NCI-H2107 (cell line): Measurements from ENCODE around the gene PITPNB.
A peak's percentile ranks its signal among the peaks of the same experiment; 100 is the strongest.

Experiments
- DNase-seq: peaks from one replicate; lab custom pipeline; 2025; lab: John Stamatoyannopoulos, UW

Gene PITPNB

DNA sequence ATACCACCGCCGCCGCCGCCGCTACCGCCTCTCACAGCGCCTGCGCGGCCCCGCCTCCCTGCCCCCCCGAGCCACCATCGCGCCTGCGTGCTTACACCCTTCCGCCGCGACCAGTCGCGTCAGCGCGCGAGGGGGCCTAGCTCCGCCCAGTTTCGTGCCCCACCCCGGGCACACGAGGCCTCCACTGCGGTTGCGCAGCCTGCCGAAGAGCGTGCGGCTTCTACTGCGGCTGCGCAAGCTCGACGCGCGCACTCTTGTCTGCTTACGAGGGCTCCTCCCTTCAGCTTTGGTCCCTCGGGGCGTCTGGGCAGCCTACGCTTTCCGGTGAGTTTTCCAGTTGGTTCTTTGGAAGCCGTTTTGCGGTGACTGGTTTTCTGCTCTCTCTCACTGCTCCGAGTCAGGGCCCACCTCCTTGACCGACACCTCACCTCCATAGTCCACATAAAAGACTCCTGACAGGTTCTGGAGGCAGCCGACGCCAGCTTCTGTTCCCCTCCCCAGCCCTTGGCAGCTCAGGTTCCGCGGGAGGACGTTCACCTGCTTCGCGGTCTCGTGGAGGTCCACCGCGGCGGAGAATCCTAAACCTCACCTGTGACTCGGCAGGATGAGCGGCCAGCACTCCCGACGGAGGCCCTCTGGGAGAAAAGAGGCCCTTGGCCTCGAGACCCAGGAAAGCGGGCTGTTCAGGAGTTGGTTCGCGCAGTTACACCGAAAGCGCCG, at the start of gene PITPNB:
TSS of gene PITPNB (minus strand) at position 35 of the 720 bp plus-strand sequence. CDS start 65 bp downstream, outside the sequence.
- peak; percentile 91 for DNase-seq

DNA sequence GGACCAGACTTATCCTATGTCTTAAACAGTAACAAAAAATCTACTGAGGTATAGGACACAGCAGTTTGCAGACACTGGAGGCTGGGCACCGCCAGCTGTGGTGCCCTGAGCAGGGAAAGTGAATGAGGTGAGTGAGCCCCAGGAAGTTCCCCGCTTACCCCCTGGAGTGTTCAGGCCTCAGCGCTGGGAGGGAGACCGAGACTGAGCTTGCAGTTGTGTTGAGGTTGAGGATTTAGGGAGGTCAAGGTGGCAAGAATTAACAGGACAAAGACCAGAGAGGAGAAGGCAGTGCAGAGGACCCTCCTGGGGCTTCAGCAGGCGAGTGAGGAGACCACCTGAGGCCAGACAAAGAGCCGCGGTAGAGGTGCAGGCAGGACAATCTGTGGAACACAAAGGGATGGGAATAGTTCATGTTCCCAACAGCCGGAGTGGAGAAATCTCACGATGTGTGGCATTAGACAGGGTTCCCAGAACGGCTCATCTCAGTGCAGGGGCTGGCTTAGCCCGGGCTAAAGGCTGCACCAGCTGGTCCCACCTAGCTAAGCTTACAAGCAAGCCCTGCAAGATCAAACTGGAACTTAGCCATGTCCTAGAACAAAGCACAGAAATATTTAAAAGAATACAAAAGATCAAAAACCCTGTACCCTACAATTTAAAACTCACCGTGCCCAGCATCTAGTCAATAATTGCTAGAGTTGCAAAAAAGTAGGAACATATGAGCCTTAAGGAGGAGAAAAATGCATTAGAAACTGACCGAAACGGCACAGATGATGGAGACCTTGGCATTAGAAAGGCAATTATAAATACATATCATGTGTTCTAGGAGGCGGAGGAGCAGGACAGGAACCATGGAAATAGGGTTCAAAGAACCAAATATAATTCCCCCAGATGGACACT, 47.4 kb upstream of the PITPNB start:
- DNase-seq = no peak

DNA sequence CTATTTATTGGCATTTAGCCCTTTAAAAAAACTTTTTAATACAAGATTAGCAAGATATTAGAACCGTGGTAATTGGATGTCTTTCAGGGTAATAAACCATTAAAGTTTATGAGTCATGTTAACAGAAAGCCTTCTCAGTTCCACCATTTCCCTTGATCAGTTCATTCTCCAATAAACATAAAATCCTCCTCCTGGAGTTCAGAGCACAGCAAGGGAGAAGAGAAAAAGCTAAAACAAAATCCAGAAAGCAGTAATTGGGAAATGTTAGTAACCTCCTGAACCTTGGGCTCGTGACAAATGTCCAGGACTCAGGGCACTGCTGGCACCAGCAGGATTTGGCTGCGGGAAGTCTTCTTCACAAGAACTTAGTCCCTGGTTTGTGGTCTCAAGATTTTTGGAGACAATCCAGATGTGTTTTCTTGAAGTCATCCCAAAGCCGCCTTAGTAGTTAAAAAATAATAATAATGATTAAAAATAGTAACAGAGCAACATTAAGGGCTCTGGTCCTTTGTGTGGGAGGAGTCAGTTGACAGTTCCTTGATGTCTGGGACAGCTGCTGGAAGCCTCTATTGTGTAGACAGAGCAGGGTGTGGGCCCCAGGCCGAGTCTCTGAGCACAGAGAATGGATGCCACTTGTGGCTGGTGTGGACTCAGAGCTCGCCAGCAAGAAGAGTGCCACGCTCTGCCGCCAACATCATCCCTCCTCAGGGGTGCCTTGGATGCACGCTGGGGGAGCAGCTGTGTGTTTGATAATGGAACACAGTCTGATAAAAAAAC, 43.4 kb upstream of the PITPNB start:
- no peak for DNase-seq

DNA sequence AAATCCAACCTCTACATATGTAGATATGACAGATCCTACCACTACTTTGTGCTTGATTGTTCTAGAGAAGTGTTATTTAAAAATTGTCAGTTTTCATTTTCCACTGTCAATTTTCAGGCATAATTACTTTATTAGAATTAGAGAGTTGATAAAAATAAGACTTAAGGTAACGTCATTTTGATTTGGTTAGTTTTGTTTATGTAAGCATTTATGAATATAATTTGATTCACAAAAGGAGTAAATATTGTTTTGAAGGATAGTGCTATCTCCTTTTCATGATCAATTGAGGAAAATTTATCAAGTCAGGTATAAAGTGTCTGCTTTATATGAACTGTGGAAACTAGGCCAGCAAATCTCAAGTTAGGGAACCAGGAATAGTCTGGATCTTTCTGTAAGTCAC, 42.6 kb upstream of the PITPNB start:
- DNase-seq = no peak

DNA sequence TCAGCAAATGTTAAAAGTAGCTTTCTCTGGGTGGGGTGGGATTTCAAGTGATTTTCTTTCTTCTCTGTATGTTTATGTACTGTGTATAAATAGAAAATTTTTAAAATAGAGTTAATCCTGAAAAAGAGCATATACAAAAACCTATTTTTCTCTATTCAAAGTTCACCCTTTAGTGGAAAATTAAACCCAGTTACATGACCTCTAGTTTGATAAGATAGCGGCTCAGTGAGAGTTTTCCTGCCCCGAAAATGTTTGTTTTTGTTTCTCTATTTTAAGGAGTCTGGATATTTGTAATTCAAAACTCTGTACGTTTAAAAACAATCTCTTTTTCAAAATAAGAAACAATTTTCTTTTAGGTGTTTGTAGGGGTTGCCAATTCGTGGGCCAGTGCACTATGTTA, 42.1 kb upstream of the PITPNB start:
- DNase-seq = no peak

DNA sequence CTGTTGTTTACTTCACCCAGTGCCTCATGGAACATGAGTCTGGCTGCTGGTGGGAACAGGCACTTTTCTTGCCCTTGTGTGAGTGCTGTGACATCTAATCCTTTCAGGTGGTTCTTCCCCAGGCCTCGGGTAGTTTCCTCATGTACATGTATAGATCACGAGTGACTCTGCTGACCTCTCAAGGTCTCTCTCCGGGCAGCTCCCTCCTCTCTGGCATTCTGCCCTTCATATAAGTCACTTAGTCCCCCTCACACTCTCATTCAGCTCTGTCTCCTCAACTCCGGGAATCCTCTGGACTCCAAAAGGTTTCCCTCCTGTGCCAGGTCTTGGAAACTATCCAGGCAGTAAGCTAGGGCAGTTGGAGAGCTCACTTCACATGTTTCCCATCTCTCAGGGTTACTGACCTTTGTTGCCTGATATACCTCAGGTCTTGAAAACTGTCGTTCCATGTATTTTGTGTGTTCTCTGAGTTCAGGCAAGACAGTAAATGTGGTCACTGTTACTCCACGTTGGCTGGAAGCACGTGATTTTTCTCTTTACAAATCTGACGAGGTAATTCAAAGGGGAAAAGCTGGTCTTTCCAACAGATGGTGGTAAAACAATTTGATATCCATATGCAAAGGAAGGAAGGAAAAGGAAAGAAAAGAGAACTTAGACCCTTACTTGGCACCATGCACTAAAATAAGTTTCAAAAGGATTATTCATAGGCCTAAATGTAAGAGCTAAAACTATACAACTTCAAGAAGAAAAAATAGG, 40.5 kb upstream of the PITPNB start:
- DNase-seq = no peak

DNA sequence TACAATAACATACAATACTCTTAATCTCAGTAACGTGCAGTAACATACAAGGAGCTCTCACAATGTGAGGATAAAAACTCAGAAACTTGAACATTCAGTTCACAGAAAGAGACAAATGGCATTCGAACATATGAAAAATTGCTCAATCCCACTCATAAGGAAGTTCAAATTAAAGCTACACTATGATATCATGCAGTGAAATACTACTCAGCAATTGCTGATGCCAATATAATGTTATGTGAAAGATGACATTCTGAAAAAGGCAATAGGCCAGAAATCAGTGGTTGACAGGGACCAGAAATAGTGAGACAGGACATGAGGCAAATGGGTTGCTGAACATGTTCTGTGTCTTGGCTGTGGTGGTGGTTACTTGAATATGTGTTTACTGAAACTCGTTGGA, 33.7 kb upstream of the PITPNB start:
- DNase-seq = no peak

DNA sequence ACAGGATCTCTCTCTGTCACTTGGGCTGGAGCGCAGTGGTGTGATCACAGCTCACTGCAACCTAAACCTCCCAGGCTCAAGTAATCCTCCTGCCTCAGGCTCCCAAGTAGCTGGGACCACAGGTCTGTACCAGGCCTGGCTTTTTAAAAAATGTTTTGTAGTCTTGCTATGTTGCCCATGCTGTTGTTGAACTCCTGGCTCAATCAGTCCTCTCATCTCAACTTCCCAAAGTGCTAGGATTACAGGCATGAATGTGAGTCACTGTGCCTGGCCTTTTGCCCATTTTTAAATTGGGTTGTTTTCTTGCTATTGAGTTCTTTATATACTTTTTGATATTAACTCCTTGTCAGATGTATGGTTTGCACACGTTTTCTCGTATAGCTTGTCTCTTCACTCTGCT, 33.0 kb upstream of the PITPNB start:
- no peak for DNase-seq

DNA sequence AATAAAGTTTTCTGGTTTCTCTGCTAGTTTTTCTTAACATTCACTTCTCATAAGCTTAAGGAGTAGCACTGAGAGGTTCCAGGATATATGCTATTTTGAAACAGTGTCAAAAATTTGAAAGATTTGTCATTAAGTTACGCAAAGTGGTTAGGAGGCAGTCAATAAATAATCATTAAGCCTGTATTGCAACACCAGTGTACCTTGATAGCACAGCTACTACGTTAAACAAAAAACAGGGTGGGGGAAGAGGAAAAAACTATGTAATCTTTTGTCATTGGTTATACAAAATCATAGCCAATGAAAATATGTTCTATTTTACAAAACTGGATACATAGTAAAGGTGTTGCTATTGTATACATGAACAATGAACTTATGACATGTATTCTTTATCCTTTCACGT, 30.4 kb upstream of the PITPNB start:
- DNase-seq = no peak

DNA sequence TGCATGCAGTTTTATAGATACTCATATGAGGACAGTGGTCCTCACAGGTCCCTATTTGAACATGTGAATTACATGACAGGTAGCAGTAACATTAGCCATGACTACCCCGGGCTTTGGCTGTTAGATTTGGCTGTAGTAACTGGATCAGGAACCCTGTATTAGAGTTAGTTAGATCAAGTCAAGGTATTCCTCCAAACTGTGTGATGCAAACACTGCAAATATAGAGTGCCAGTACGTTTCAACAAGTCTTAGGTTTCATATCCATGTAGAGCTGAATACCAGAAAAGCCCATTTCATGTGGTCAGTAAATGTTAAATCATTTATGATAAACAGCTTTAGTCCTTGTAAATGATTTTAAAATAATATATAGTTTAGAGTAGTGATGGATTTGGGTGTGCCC, 29.5 kb upstream of the PITPNB start:
- no peak for DNase-seq

DNA sequence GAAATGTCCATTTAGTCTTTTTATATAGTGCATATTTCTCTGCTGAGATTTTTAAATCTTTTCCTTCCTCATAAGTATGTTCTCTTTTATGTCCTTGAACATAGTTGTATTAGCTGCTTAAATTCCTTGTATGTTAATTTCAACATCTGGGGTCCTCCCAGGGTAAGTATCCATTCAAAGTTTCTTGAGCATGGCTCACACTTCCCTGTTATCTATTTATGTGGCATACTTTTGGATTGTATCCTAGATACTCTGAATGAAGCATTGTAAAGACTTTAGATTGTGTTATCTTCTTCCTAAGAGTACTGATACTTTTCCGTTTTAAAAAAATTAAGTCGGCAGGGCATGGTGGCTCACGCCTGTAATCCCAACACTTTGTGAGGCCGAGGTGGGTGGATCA, 28.4 kb upstream of the PITPNB start:
- DNase-seq = no peak

DNA sequence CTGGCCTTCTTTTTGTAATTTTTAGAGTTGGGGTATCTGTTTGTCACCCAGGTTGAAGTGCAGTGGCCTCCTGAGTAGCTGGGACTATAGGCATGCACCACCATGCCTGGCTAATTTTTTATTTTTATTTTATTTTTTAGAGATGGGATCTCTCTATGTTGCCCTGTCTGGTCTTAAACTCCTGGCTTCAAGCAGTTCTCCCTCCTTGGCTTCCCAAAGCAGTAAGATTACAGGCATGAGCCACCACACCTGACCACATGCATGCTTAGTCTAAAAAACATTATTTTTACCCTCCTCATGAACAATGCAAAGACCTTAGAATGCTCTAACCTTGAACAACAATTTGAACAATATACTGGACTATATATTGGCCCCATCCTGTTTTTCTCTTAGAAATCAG, 22.1 kb upstream of the PITPNB start:
- DNase-seq = no peak

DNA sequence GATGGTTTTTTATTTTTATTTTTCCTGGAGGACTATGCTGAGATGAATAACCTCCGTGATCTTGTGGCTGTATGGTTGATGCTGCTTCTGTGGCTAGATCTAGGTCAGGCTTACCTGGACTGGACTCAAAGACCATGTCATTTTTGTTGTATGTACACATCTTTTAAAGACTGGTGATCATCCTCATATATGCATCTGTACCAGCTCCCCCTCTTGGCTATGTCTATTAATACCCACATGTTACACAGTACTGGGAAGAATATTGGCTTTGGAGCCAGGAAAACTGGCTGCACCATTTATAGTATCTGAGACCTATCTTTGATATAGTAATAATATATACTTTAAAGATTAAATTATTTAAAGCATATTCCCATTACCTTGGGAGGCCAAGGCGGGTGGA, 18.4 kb upstream of the PITPNB start:
- no peak for DNase-seq

DNA sequence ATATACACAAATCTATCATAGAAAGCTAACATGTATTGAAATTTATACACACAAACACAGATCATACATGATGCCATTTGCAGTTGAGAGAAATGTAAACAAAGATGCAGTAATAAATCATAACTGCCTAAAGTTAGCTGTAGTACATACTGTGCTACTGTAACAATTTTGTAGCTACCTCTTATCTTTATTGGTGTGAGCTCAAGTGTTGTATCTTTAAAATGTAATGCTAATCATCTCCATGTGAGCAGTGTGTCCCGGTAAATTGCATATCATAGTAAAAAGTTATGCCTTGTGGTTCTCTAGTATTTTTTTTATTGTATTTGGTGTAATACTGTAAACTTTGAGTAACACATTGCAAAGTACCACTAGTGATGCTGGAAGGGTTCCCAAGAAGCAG, 16.8 kb upstream of the PITPNB start:
- no peak for DNase-seq

DNA sequence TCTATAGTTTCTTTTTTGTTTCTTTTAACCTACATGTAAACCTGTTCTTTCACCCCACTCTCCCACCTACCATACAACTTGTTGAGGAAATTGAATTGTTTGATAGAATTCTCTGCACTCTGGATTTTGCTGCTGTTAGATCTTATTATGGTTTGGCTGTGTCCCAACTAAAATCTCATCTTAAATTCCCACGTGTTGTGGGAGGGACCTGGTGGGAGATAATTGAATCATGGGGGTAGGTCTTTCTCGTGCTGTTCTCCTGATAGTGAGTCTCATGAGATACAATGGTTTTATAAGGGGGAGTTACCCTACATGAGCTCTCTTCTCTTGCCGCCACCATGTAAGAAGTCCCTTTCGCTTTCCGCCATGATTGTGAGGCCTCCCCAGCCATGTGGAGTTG, 15.0 kb upstream of the PITPNB start:
- DNase-seq = no peak

DNA sequence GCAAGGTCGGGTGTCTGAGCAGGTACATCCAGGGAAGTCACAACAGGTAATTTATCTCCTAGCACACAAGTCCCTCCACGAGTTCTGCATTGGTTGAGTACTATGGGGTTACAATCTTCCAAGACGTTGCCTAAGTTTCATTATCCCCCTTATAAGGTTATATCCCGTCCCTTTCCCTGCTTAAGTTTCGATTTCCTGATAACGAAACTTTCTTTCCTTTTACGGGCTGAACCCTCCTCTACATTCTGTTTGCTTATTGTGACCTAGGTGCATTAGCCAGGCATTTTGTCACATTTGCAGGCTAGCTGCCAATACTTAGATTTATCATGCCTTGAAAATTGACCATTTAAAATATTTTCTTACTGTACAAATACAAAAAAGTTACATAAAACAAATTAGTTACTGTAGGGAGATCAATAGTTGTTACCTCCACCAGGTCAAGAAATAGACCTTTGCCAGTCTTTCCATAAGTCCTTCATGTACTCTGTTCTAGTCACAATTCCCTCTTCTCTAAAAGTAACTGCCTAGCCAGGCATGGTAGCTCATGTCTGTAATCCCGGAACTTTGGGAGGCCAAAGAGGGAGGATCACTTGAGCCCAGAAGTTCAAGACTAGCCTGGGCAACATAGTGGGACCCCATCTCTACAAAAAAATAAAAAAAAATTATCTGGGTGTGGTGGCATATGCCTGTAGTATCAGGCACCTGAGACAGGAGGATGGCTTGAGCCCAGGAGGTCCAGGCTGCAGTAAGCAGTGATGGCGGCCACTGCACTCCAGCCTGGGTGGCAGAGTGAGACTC, 14.3 kb upstream of the PITPNB start:
- no peak for DNase-seq

DNA sequence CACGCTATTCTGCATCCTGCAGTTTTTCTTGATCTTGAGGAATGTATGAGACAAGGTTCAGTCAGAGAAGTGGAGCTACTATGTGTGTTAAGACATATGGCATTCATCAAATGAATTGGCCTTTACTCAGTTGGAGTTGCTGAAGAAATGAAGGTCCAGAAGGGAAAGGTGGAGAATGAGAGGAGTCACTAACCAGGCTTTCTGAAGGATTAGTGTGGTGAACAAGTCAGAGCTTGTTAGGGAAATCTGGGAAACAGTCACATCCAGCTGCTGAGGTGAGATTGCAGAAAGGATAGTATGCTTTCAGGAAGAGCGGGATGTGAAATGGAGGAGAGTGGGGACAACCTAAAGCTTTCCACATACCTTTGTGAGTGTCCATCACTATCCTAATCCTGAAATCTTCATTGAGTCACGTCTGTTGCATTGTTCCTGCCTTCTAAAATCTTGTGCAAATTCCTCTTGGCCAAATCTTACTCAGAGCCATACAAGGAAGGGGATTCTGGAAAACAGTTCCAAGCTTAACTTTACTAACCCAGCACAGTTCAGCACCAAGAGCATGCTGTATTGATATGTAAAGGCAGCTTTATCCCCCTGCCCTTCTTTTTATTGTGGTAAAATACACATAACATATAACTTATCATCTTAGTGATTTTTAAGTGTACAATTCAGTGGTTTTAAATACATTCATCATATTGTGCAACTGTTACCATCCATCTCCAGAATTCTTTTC, 11.4 kb upstream of the PITPNB start:
- no peak for DNase-seq

DNA sequence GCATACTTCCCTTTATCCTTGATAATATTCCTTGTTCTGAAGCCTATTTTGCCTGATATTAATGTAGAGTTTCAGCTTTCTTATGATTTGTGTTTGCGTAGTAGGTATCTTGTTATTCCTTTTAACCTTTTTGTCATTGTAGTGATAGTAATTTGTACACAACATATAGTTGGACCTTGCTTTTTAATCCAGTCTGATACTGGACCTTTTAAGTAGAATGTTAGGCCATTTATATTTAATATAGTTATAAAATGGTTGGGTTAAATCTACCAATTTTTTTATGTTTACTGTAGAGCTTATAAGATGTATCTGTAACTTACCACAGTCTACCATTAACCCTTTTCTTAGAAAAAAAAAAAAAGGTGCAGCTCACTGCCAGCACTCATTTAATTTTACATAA, 8.6 kb upstream of the PITPNB start:
- DNase-seq = no peak

DNA sequence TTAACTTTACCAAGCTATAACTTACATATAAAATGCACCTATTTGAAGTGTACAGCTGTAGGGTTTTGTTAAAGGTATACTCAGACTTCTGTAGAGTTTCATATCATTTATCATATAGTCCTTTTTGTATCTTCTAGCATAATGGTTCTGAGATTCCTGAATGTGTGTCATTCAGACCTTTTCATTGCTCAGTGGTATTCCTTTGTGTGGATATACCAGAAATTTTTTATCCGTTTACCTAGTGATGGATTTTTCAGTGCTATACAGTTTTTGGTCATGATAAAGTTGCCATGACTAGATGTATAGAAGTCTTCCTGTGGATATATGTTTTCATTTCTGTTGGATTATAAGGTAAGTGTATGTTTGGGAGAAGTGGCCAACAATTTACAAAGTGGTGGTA, 6.3 kb upstream of the PITPNB start:
- no peak for DNase-seq
